DLD1 (cell line): ENCODE measurements around the gene BRD3.

ENCODE experiments used
- in situ Hi-C: cut with HindIII; loops from 2 replicates; pipeline ENCODE4 v1.10.0; 2017; ENCODE audit warnings: low sequenced_read_pairs

The BRD3 gene

GRCh38 chr9:134025606-134026541 lies 42.0 kb downstream of the BRD3 start:
- in situ Hi-C loops: no loop called here

- in situ Hi-C loops: no loop called here
Observed at GRCh38 chr9:134024828-134025605, 42.8 kb downstream of the BRD3 start, which contains the start of gene BRD3OS. BRD3OS (plus strand) TSS chr9:134025481; CDS start chr9:134026748, 1,267 bp downstream.

GRCh38 chr9:134024214-134024792 lies 43.5 kb downstream of the BRD3 start:
- in situ Hi-C loops: no loop called here

GRCh38 chr9:134014946-134015345 lies 52.9 kb downstream of the BRD3 start:
- in situ Hi-C loops: no loop called here

- in situ Hi-C loops: no loop called here
Observed at GRCh38 chr9:134011401-134011800, 56.4 kb downstream of the BRD3 start.

- in situ Hi-C loops: no loop called here
Observed at GRCh38 chr9:134010310-134011173, 57.3 kb downstream of the BRD3 start.

GRCh38 chr9:134007571-134007970 lies 60.3 kb downstream of the BRD3 start:
- in situ Hi-C loops: no loop called here

- in situ Hi-C loops: no loop called here
Observed at GRCh38 chr9:134007150-134007549, 60.7 kb downstream of the BRD3 start.

GRCh38 chr9:134005381-134005780 lies 62.4 kb downstream of the BRD3 start:
- in situ Hi-C loops: no loop called here

GRCh38 chr9:134004881-134005280 lies 62.9 kb downstream of the BRD3 start:
- in situ Hi-C loops: no loop called here

GRCh38 chr9:134004131-134004873 lies 63.5 kb downstream of the BRD3 start:
- in situ Hi-C loops: no loop called here

- in situ Hi-C loops: no loop called here
Observed at GRCh38 chr9:134003237-134003636, 64.6 kb downstream of the BRD3 start.

GRCh38 chr9:134002796-134003195 lies 65.0 kb downstream of the BRD3 start:
- in situ Hi-C loops: no loop called here

- in situ Hi-C loops: loop anchor here (25.0 kb wide), 1 partner anchor 213 kb away; no protein-coding TSS in a partner anchor
Observed at GRCh38 chr9:133999851-134000265, 68.0 kb downstream of the BRD3 start.

GRCh38 chr9:133998915-133999595 lies 68.8 kb downstream of the BRD3 start:
- in situ Hi-C loops: loop anchor here (25.0 kb wide), 1 partner anchor 212 kb away; no protein-coding TSS in a partner anchor

GRCh38 chr9:133997584-133997983 lies 70.2 kb downstream of the BRD3 start:
- in situ Hi-C loops: loop anchor here (25.0 kb wide), 1 partner anchor 210 kb away; no protein-coding TSS in a partner anchor

GRCh38 chr9:133996531-133997520 lies 71.0 kb downstream of the BRD3 start:
- in situ Hi-C loops: loop anchor here (25.0 kb wide), 1 partner anchor 210 kb away; no protein-coding TSS in a partner anchor
